ENCODE measurements around the gene CRAT. TPM values are rescaled to one million over a fixed set of nuclear protein-coding genes. Genes with fewer than 3 reads are reported as not detected.
"Not testable (repeated sequence)": the region's sequence is repeated elsewhere in the genome, so short reads cannot be mapped to it uniquely, and the experiment has no call there.

CRAT gene
- polyA plus RNA-seq, 3 donors, result 51.4 to 74.8 (median 52.2) TPM

GRCh38 chr9:129122133-129122532 lies 11.5 kb upstream of the CRAT start:
- H3K27ac ChIP-seq (ENCODE audit: low read depth, low read length), result no peak overlapping the region
- 93 to 100% (median 96%) methylated on average over 1 of the region's 1 CpG for WGBS, 3 donors

- 61 to 73% (median 72%) methylated on average over 3 of the region's 3 CpGs for WGBS, 3 donors
- H3K27ac ChIP-seq (ENCODE audit: low read depth, low read length), result no peak overlapping the region
These were observed 10.9 kb upstream of the CRAT start for GRCh38 chr9:129121483-129121882.

GRCh38 chr9:129118799-129119198 lies 8.2 kb upstream of the CRAT start:
- H3K27ac ChIP-seq (ENCODE audit: low read depth, low read length), result no peak overlapping the region
- 76 to 77% (median 77%) methylated on average over 4 of the region's 4 CpGs for WGBS, 3 donors

GRCh38 chr9:129113645-129114304 lies 3.2 kb upstream of the CRAT start:
- H3K27ac ChIP-seq (ENCODE audit: low read depth, low read length), result no peak overlapping the region
- 80 to 88% (median 81%) methylated on average over 17 of the region's 17 CpGs for WGBS, 3 donors

- not testable (repeated sequence) for H3K27ac ChIP-seq (ENCODE audit: low read depth, low read length)
- 92 to 94% (median 93%) methylated on average over 17 of the region's 17 CpGs for WGBS, 3 donors
These were observed 1.9 kb upstream of the CRAT start for GRCh38 chr9:129112526-129112925.

GRCh38 chr9:129111528-129112151 lies 1.0 kb upstream of the CRAT start:
- 0% methylated on average over 35 to 37 of the region's 37 CpGs for WGBS, 3 donors
- H3K27ac ChIP-seq (ENCODE audit: low read depth, low read length), result no peak overlapping the region

- no peak overlapping the region for H3K27ac ChIP-seq (ENCODE audit: low read depth, low read length)
- WGBS, 3 donors, result 3 to 5% (median 5%) methylated on average over 62 to 64 of the region's 64 CpGs
These were observed 447 bp downstream of the CRAT start for GRCh38 chr9:129109952-129110739.

- H3K27ac ChIP-seq (ENCODE audit: low read depth, low read length), result no peak overlapping the region
- WGBS, 3 donors, result 51 to 64% (median 63%) methylated on average over 7 of the region's 7 CpGs
These were observed 1.1 kb downstream of the CRAT start for GRCh38 chr9:129109537-129109903.

- H3K27ac ChIP-seq (ENCODE audit: low read depth, low read length), result no peak overlapping the region
- 28 to 73% (median 57%) methylated on average over 10 of the region's 10 CpGs for WGBS, 3 donors
These were observed 1.6 kb downstream of the CRAT start for GRCh38 chr9:129108805-129109536.

- H3K27ac ChIP-seq (ENCODE audit: low read depth, low read length), result no peak overlapping the region
- WGBS, 3 donors, result 70 to 91% (median 91%) methylated on average over 11 to 13 of the region's 13 CpGs
These were observed 2.3 kb downstream of the CRAT start for GRCh38 chr9:129108083-129108804.

- H3K27ac ChIP-seq (ENCODE audit: low read depth, low read length), result no peak overlapping the region
- WGBS, 3 donors, result 78 to 94% (median 92%) methylated on average over 13 of the region's 13 CpGs
These were observed 2.9 kb downstream of the CRAT start for GRCh38 chr9:129107651-129108050.

- 64 to 93% (median 90%) methylated on average over 17 of the region's 17 CpGs for WGBS, 3 donors
- H3K27ac ChIP-seq (ENCODE audit: low read depth, low read length), result no peak overlapping the region
These were observed 4.5 kb downstream of the CRAT start for GRCh38 chr9:129105857-129106694.

- no peak overlapping the region for H3K27ac ChIP-seq (ENCODE audit: low read depth, low read length)
- 77 to 87% (median 85%) methylated on average over 11 of the region's 11 CpGs for WGBS, 3 donors
These were observed 6.5 kb downstream of the CRAT start for GRCh38 chr9:129104051-129104450.

GRCh38 chr9:129103595-129103965 lies 7.0 kb downstream of the CRAT start:
- 78 to 93% (median 79%) methylated on average over 4 of the region's 4 CpGs for WGBS, 3 donors

GRCh38 chr9:129102791-129103594 lies 7.6 kb downstream of the CRAT start:
- WGBS, 3 donors, result 39 to 64% (median 51%) methylated on average over 14 of the region's 14 CpGs
- H3K27ac ChIP-seq (ENCODE audit: low read depth, low read length), result no peak overlapping the region

More at GRCh38 chr9:129103595-129103965, 7.0 kb downstream of the CRAT start:
- no peak overlapping the region for H3K27ac ChIP-seq (ENCODE audit: low read depth, low read length)

- no peak overlapping the region for H3K27ac ChIP-seq (ENCODE audit: low read depth, low read length)
- WGBS, 3 donors, result 53 to 89% (median 87%) methylated on average over 13 of the region's 13 CpGs
These were observed 8.5 kb downstream of the CRAT start for GRCh38 chr9:129102095-129102525.

- WGBS, 3 donors, result 34 to 96% (median 94%) methylated on average over 7 of the region's 7 CpGs
- no peak overlapping the region for H3K27ac ChIP-seq (ENCODE audit: low read depth, low read length)
These were observed 9.3 kb downstream of the CRAT start for GRCh38 chr9:129101279-129101678.

Data from adipose tissue (tissue), 3 donors.